Head of caudate nucleus (tissue), 42 donors: Measurements from ENCODE around the gene RAB17.

Experiments
- DNase-seq, 42 donors: peaks; one replicate each; pipeline versions ENCODE4 v3.0.0 to v3.0.0-alpha.2; 2020 to 2021; ENCODE audit warnings: mixed read lengths in 7 of 42
- intact Hi-C: fragments of 100-400 bp; cut with DNase I; formaldehyde crosslinking; loops from one replicate; pipeline ENCODE4 v1.15.0; 2022

The RAB17 gene

GRCh38 chr2:237530472-237531433 lies 59.8 kb downstream of the RAB17 start:
- intact Hi-C loops: no loop called here
- no peak for DNase-seq

- intact Hi-C loops: no loop called here
- DNase-seq: peak in 17 of 42 donors; percentile 7 to 46 (median 22)
Measured at GRCh38 chr2:237529452-237530402, 60.8 kb downstream of the RAB17 start.

- intact Hi-C loops: no loop called here
Measured at GRCh38 chr2:237527766-237528165, 62.8 kb downstream of the RAB17 start.

GRCh38 chr2:237527233-237527632 lies 63.3 kb downstream of the RAB17 start:
- no peak for DNase-seq
- intact Hi-C loops: no loop called here

More at GRCh38 chr2:237527766-237528165, 62.8 kb downstream of the RAB17 start:
- no peak for DNase-seq

- intact Hi-C loops: no loop called here
- no peak for DNase-seq
Measured at GRCh38 chr2:237525559-237526157, 64.9 kb downstream of the RAB17 start.

GRCh38 chr2:237524631-237525030 lies 65.9 kb downstream of the RAB17 start:
- intact Hi-C loops: no loop called here

More at GRCh38 chr2:237524631-237525030, 65.9 kb downstream of the RAB17 start:
- no peak for DNase-seq
